Left ventricle myocardium inferior (tissue), 1 donor: ENCODE results near the gene IFNL3. TPM values are rescaled to one million over a fixed set of nuclear protein-coding genes. Genes with fewer than 3 reads are reported as not detected.

Experiments used
- DNase-seq: peaks from one replicate; pipeline ENCODE4 v3.0.0-alpha.2; 2020
- H3K27ac ChIP-seq: fragments of 200-600 bp; replicated peaks from 2 replicates; pipeline ENCODE4 v1.8.0; 2021
- H3K27me3 ChIP-seq: fragments of 200-600 bp; 2 replicates; pipeline ENCODE4 v1.8.0; 2021; ENCODE audit warnings: low read depth
- H3K36me3 ChIP-seq: fragments of 200-600 bp; 2 replicates; pipeline ENCODE4 v1.8.0; 2021
- H3K4me1 ChIP-seq: fragments of 200-600 bp; 2 replicates; pipeline ENCODE4 v1.8.0; 2021
- H3K4me3 ChIP-seq: fragments of 200-600 bp; 2 replicates; pipeline ENCODE4 v1.8.0; 2021; ENCODE audit warnings: mild to moderate bottlenecking, moderate library complexity
- H3K9me3 ChIP-seq: fragments of 200-600 bp; replicated peaks from 2 replicates; pipeline ENCODE4 v1.8.0; 2021
- intact Hi-C: fragments of 100-400 bp; cut with micrococcal nuclease; formaldehyde crosslinking; loops from one replicate; pipeline ENCODE4 v1.11.0; 2022
- total RNA-seq: library from RNA; stranded (reverse); fragmentation: NEBNext Ultra II Directional; extraction: Animal tissue kit (Norgen Biotek cat#: 25700); gene quantifications from one replicate; pipeline ENCODE4 v1.2.1, GENCODE V29; 2021
- TF ChIP-seq, protein P1 (sequence below): fragments of 200-600 bp; IDR thresholded peaks from 2 replicates; pipeline ENCODE4 v1.8.0; 2021; ENCODE audit warnings: antibody characterized with exemption, mild to moderate bottlenecking, borderline replicate concordance
- donor health status: DM: no; HTN: yes; CAD: no; lungs with severe emphysema.

Gene IFNL3
- total RNA-seq, 1 donor from 2014 or later: not detected

GRCh38 chr19:39264306-39265290 is 19.8 kb upstream of the IFNL3 start:
- DNase-seq: no peak
- peaks cover 14% of the 10 kb centered on the region for H3K4me1 ChIP-seq
- H3K36me3 ChIP-seq: no peaks in the 10 kb centered on the region
- H3K4me3 ChIP-seq: no peak overlapping the region
- intact Hi-C loops: no loop called here
- no peak overlapping the region for H3K27ac ChIP-seq
- H3K9me3 ChIP-seq: no peaks in the 10 kb centered on the region
- TF ChIP-seq, protein P1, sequence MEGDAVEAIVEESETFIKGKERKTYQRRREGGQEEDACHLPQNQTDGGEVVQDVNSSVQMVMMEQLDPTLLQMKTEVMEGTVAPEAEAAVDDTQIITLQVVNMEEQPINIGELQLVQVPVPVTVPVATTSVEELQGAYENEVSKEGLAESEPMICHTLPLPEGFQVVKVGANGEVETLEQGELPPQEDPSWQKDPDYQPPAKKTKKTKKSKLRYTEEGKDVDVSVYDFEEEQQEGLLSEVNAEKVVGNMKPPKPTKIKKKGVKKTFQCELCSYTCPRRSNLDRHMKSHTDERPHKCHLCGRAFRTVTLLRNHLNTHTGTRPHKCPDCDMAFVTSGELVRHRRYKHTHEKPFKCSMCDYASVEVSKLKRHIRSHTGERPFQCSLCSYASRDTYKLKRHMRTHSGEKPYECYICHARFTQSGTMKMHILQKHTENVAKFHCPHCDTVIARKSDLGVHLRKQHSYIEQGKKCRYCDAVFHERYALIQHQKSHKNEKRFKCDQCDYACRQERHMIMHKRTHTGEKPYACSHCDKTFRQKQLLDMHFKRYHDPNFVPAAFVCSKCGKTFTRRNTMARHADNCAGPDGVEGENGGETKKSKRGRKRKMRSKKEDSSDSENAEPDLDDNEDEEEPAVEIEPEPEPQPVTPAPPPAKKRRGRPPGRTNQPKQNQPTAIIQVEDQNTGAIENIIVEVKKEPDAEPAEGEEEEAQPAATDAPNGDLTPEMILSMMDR: no peak
- peaks cover 88% of the 10 kb centered on the region for H3K27me3 ChIP-seq

DNA sequence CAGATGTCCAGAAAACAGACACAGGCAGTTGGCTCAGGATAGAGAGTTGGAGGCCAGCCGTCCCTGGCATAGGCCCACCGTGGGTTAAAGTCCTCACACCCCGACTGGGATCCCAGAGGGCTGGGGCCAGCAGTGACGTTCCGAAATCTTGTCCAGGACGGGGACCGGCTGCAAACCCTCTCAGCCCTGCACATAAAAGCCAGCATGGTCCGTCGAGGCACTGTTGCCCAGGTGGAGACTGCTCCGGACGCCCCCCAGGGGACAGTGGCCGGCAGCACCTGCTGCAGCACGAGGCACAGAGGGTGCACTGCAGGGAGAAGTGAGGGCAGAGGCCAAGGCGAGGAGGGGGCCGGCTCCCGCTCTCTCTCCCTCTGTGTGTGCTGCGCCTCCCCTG is 19.1 kb upstream of the IFNL3 start:
- DNase-seq: no peak

DNA sequence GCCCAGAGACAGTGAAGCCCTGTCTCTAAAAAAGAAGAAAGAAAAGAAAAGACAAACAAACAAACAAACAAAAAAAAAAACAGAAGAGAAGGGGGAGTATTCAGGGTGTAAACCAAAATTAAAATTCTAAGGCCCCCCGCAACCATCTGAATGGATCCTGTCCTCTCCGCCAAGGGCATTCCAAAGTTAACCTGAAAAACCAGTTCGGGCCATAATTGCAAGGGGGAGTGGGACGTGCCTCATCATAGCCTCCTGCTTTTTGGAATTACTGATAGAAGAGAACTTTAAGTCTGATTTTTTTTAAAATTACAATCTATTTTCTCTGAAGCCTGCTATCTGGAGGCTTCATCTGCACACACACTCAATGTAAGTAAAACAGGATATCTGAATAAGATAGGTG is 17.7 kb upstream of the IFNL3 start:
- H3K27me3 ChIP-seq: peaks cover 89% of the 10 kb centered on the region
- intact Hi-C loops: no loop called here
- TF ChIP-seq, protein P1: no peak

More for the DNA sequence above, 19.1 kb upstream of the IFNL3 start:
- Histone ChIP-seq H3K9me3 (no peaks in the 10 kb centered on the region), H3K36me3 (no peaks in the 10 kb centered on the region), H3K4me1 (peaks cover 14% of the 10 kb centered on the region), H3K27me3 (peaks cover 85% of the 10 kb centered on the region), H3K27ac (no peak overlapping the region), H3K4me3 (no peak overlapping the region)
- TF ChIP-seq, protein P1: no peak
- intact Hi-C loops: no loop called here

GRCh38 chr19:39261704-39262103 is 16.9 kb upstream of the IFNL3 start:
- Histone ChIP-seq H3K4me3 (no peak overlapping the region), H3K36me3 (no peaks in the 10 kb centered on the region), H3K27ac (no peak overlapping the region), H3K9me3 (peaks cover 6% of the 10 kb centered on the region), H3K4me1 (peaks cover 14% of the 10 kb centered on the region), H3K27me3 (peaks cover 89% of the 10 kb centered on the region)
- intact Hi-C loops: no loop called here
- TF ChIP-seq, protein P1: no peak
- no peak for DNase-seq

More for the DNA sequence above, 17.7 kb upstream of the IFNL3 start:
- H3K27ac ChIP-seq: no peak overlapping the region
- no peaks in the 10 kb centered on the region for H3K36me3 ChIP-seq
- no peak for DNase-seq
- peaks cover 14% of the 10 kb centered on the region for H3K4me1 ChIP-seq
- H3K9me3 ChIP-seq: no peaks in the 10 kb centered on the region
- H3K4me3 ChIP-seq: no peak overlapping the region

- Histone ChIP-seq H3K4me1 (no peaks in the 10 kb centered on the region), H3K4me3 (no peak overlapping the region), H3K27me3 (peaks cover 94% of the 10 kb centered on the region), H3K9me3 (peaks cover 9% of the 10 kb centered on the region), H3K36me3 (no peaks in the 10 kb centered on the region), H3K27ac (no peak overlapping the region)
- no peak for DNase-seq
- TF ChIP-seq, protein P1: no peak
- intact Hi-C loops: no loop called here
Observed at GRCh38 chr19:39257227-39257626, 12.4 kb upstream of the IFNL3 start.
